ENCODE measurements around the gene A2ML1. TPM values are rescaled to one million over a fixed set of nuclear protein-coding genes. Genes with fewer than 3 reads are reported as not detected.

The A2ML1 gene
- total RNA-seq, 1 donor from 2014 or later: not detected

- intact Hi-C loops (cut with micrococcal nuclease): no loop called here
- POLR2A ChIA-PET: no interaction called here
- peaks cover 6% of the 10 kb centered on the region for H3K27me3 Mint-ChIP-seq
Observed at GRCh38 chr12:8829125-8829518, 6.7 kb downstream of the A2ML1 start.

DNA sequence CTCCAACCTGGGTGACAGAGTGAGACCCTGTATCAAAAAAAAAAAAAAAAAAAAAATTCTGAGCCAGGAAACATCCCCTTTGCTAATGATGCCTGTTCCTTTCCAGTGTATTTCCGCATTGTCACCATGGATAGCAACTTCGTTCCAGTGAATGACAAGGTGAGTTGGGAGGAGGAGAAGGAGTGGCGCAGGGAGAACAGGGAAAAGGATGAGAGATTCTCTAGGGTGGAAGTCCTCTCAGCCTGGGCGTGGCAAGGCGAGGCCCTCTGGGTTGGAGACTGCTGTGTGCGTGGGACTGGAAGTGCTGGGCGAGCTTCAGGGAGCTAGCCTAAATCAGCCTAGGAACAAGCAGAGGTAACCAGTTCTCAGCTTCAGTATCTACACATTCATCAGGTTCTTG lies 7.2 kb downstream of the A2ML1 start:
- Mint-ChIP-seq H3K4me1 (no peaks in the 10 kb centered on the region), H3K4me3 (no peak overlapping the region), H3K27ac (no peak overlapping the region), H3K9me3 (peaks cover 3% of the 10 kb centered on the region), H3K27me3 (peaks cover 7% of the 10 kb centered on the region), H3K36me3 (ENCODE audit: low read depth) (no peaks in the 10 kb centered on the region)
- DNase-seq (no peak), ATAC-seq (ENCODE audit: low read depth) (no peak)
- ChIA-PET POLR2A (no interaction called here), CTCF (no interaction called here)
- intact Hi-C loops (cut with micrococcal nuclease): no loop called here
- TF ChIP-seq, protein P1, sequence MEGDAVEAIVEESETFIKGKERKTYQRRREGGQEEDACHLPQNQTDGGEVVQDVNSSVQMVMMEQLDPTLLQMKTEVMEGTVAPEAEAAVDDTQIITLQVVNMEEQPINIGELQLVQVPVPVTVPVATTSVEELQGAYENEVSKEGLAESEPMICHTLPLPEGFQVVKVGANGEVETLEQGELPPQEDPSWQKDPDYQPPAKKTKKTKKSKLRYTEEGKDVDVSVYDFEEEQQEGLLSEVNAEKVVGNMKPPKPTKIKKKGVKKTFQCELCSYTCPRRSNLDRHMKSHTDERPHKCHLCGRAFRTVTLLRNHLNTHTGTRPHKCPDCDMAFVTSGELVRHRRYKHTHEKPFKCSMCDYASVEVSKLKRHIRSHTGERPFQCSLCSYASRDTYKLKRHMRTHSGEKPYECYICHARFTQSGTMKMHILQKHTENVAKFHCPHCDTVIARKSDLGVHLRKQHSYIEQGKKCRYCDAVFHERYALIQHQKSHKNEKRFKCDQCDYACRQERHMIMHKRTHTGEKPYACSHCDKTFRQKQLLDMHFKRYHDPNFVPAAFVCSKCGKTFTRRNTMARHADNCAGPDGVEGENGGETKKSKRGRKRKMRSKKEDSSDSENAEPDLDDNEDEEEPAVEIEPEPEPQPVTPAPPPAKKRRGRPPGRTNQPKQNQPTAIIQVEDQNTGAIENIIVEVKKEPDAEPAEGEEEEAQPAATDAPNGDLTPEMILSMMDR (IDR thresholded peaks at IDR 0.05): no peak

More at GRCh38 chr12:8829125-8829518, 6.7 kb downstream of the A2ML1 start:
- CTCF ChIA-PET: no interaction called here
- Mint-ChIP-seq H3K4me3 (no peak overlapping the region), H3K4me1 (no peaks in the 10 kb centered on the region), H3K27ac (no peak overlapping the region), H3K36me3 (ENCODE audit: low read depth) (no peaks in the 10 kb centered on the region), H3K9me3 (peaks cover 3% of the 10 kb centered on the region)
- ATAC-seq (ENCODE audit: low read depth) (no peak), DNase-seq (no peak)
- TF ChIP-seq, protein P1 (IDR thresholded peaks at IDR 0.05): no peak

DNA sequence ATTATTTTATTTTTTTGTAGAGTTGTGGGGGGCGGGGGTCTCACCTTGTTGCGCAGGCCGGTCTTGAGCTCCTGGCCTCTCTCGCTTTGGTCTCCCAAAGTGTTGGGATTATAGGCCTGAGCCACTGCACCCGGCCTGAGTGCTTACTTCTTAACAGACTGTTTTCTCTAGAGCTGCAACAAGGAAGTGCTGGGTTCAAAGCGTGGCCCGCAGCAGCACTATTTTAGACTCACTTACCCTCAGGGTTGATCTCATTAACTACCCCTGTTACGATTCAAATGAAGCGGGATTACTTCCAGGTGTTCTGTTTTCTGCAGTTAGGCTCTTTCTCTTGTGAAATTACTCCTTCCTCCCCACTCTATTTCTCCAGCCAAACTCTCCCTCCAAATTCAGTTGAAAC lies 8.7 kb downstream of the A2ML1 start:
- TF ChIP-seq, protein P1 (IDR thresholded peaks at IDR 0.05): no peak
- ATAC-seq (ENCODE audit: low read depth) (no peak), DNase-seq (no peak)
- Mint-ChIP-seq H3K27ac (no peak overlapping the region), H3K9me3 (no peaks in the 10 kb centered on the region), H3K27me3 (peaks cover 15% of the 10 kb centered on the region), H3K4me3 (no peak overlapping the region), H3K4me1 (no peaks in the 10 kb centered on the region), H3K36me3 (ENCODE audit: low read depth) (no peaks in the 10 kb centered on the region)
- ChIA-PET POLR2A (no interaction called here), CTCF (no interaction called here)
- intact Hi-C loops (cut with micrococcal nuclease): no loop called here

DNA sequence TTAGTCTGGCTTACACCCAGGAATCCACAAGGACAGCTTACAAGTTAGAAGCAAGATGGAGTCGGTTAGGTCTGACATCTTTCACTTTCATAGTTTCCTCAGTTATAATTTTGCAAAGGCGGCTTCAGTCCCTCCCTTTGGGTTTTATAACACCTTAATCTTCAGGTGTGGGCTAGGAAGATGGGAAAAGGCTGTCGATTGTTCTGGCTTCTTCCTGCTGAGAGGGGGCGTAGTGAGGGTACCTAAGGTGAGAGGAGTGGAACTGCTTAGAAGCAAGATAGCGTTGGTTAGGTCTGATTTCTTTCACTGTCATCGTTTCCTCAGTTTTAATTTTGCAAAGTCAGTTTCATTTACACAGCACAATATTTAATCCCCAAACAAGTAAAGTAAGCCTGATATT lies 10.1 kb downstream of the A2ML1 start:
- H3K27ac Mint-ChIP-seq: no peak overlapping the region
- POLR2A ChIA-PET: no interaction called here

DNA sequence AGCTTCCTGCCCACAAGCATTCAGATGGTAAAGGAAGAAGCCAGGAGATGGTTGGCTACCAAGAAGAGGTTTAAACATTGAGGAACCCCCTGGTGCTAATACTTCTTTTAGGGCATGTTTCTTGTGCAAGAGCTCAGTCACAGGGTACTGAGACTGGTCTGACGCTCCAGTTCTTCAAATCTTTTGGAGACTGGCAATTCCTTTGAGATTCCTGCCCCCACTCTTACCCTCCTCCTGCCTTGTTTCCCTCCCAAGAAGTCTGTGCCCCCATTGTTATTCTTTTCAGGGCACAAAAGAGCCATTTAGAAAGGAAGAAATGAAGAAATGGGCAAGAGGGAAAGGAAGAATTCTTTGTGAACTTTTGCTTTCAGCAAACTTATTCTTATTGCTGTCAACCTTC lies 11.8 kb downstream of the A2ML1 start:
- intact Hi-C loops (cut with micrococcal nuclease): no loop called here
- no peaks in the 10 kb centered on the region for H3K36me3 Mint-ChIP-seq (ENCODE audit: low read depth)
- H3K9me3 Mint-ChIP-seq: no peaks in the 10 kb centered on the region
- TF ChIP-seq, protein P1 (IDR thresholded peaks at IDR 0.05): no peak
- H3K4me3 Mint-ChIP-seq: no peak overlapping the region
- H3K4me1 Mint-ChIP-seq: no peaks in the 10 kb centered on the region
- no peak overlapping the region for H3K27ac Mint-ChIP-seq
- ChIA-PET CTCF (no interaction called here), POLR2A (no interaction called here)
- DNase-seq (no peak), ATAC-seq (ENCODE audit: low read depth) (no peak)
- H3K27me3 Mint-ChIP-seq: peaks cover 16% of the 10 kb centered on the region

More for the DNA sequence above, 10.1 kb downstream of the A2ML1 start:
- DNase-seq (no peak), ATAC-seq (ENCODE audit: low read depth) (no peak)
- Mint-ChIP-seq H3K36me3 (ENCODE audit: low read depth) (no peaks in the 10 kb centered on the region), H3K27me3 (peaks cover 16% of the 10 kb centered on the region), H3K4me1 (no peaks in the 10 kb centered on the region), H3K9me3 (no peaks in the 10 kb centered on the region), H3K4me3 (no peak overlapping the region)
- intact Hi-C loops (cut with micrococcal nuclease): no loop called here
- CTCF ChIA-PET: no interaction called here
- TF ChIP-seq, protein P1 (IDR thresholded peaks at IDR 0.05): no peak

Measured in activated B cell treated with CpG ODN at 0.5 μM for 24 hours (primary cell).